HEK293T (cell line): Measurements from ENCODE around the gene DHTKD1.

Experiments
- ARNT ChIP-seq: fragments of 450-650 bp; IDR thresholded peaks from 2 replicates; pipeline ENCODE4 v1.6.1; 2017; ENCODE audit warnings: mild to moderate bottlenecking
- BHLHE40 ChIP-seq: fragments of 450-650 bp; IDR thresholded peaks from 2 replicates; pipeline ENCODE4 v1.6.1; 2016; ENCODE audit warnings: mild to moderate bottlenecking, moderate library complexity, borderline replicate concordance
- ELF4 ChIP-seq: fragments of 450-650 bp; IDR thresholded peaks from 2 replicates; pipeline ENCODE4 v1.6.1; 2017; ENCODE audit warnings: antibody characterized with exemption
- FOXA1 ChIP-seq: fragments of 450-650 bp; IDR thresholded peaks from 2 replicates; pipeline ENCODE4 v1.6.1; 2016; ENCODE audit warnings: mild to moderate bottlenecking
- FOXK2 ChIP-seq: fragments of 450-650 bp; IDR thresholded peaks from 2 replicates; pipeline ENCODE4 v1.6.1; 2016; ENCODE audit warnings: mild to moderate bottlenecking
- LEF1 ChIP-seq: fragments of 450-650 bp; IDR thresholded peaks from 2 replicates; pipeline ENCODE4 v1.6.1; 2017; ENCODE audit warnings: mild to moderate bottlenecking, borderline replicate concordance
- NFRKB ChIP-seq: fragments of 450-650 bp; IDR thresholded peaks from 2 replicates; pipeline ENCODE4 v1.6.1; 2016; ENCODE audit warnings: mild to moderate bottlenecking, moderate library complexity
- PKNOX1 ChIP-seq: fragments of 450-650 bp; IDR thresholded peaks from 2 replicates; pipeline ENCODE4 v1.6.1; 2016
- SP1 ChIP-seq: fragments of 450-650 bp; IDR thresholded peaks from 2 replicates; pipeline ENCODE4 v1.6.1; 2017
- TARDBP ChIP-seq: fragments of 450-650 bp; IDR thresholded peaks from 2 replicates; pipeline ENCODE4 v1.6.1; 2016

- TF ChIP-seq TARDBP (no peak), ELF4 (no peak), FOXK2 (no peak), PKNOX1 (0 out of 2 replicates have a peak, but pooled peaks have one; percentile 64), NFRKB (no peak), SP1 (no peak), BHLHE40 (no peak), ARNT (no peak), FOXA1 (no peak), LEF1 (no peak)
These were observed 49.3 kb upstream of the DHTKD1 start for GRCh38 chr10:12019283-12019971.
